ENCODE measurements around the gene TCF4. TPM values are rescaled to one million over a fixed set of nuclear protein-coding genes. Genes with fewer than 3 reads are reported as not detected.

TCF4 gene
- total and polyA plus RNA-seq, 2 experiments from 2014 or later = 77.7 to 89.2 TPM

DNA sequence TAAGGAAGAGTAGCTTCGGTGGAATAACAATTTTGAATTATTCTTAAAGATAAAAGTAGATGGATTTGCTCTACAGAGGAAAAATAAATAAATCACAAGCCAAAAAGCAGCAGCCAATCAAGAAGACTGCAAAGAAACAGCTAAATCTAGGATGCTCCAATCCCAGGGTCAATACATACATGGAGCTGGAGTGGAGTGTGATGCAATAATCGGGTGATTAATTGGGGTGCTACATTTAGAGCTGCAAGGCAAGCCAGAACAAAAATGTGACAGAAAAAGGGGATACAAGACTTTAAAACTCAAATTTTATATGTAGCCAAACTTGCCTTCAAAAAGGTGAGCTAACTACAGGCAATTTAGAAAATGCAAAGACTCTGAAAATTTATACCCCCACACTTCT, 215.8 kb downstream of the TCF4 start:
- no peak for TF ChIP-seq CREB1 (CRISPR knock-in tag; IDR thresholded peaks at IDR 0.05; ENCODE audit: low read depth)
- TF ChIP-seq ZNF114 (CRISPR knock-in tag; IDR thresholded peaks at IDR 0.05) = no peak
- TF ChIP-seq, protein P1, sequence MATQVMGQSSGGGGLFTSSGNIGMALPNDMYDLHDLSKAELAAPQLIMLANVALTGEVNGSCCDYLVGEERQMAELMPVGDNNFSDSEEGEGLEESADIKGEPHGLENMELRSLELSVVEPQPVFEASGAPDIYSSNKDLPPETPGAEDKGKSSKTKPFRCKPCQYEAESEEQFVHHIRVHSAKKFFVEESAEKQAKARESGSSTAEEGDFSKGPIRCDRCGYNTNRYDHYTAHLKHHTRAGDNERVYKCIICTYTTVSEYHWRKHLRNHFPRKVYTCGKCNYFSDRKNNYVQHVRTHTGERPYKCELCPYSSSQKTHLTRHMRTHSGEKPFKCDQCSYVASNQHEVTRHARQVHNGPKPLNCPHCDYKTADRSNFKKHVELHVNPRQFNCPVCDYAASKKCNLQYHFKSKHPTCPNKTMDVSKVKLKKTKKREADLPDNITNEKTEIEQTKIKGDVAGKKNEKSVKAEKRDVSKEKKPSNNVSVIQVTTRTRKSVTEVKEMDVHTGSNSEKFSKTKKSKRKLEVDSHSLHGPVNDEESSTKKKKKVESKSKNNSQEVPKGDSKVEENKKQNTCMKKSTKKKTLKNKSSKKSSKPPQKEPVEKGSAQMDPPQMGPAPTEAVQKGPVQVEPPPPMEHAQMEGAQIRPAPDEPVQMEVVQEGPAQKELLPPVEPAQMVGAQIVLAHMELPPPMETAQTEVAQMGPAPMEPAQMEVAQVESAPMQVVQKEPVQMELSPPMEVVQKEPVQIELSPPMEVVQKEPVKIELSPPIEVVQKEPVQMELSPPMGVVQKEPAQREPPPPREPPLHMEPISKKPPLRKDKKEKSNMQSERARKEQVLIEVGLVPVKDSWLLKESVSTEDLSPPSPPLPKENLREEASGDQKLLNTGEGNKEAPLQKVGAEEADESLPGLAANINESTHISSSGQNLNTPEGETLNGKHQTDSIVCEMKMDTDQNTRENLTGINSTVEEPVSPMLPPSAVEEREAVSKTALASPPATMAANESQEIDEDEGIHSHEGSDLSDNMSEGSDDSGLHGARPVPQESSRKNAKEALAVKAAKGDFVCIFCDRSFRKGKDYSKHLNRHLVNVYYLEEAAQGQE (IDR thresholded peaks at IDR 0.05; ENCODE audit: unreplicated experiment) = no peak
- no peak for TF ChIP-seq NANOG (IDR thresholded peaks at IDR 0.05; ENCODE audit: borderline replicate concordance)
- Mint-ChIP-seq H3K27ac (peak overlapping the region; percentile 22), H3K4me3 (no peak overlapping the region), H3K9me3 (no peaks in the 10 kb centered on the region; the same call in 2 of the 3 replicates), H3K27me3 (ENCODE audit: insufficient read depth, low read depth, poor library complexity) (peaks cover 9% of the 10 kb centered on the region), H3K4me1 (peaks cover 36% of the 10 kb centered on the region), H3K36me3 (ENCODE audit: low read depth) (peaks cover 7% of the 10 kb centered on the region; the same call in 2 of the 3 replicates)
- DNase-seq (ENCODE audit: low spot score) (no peak), ATAC-seq (no peak)
- Histone ChIP-seq H3K4me1 (ENCODE audit: insufficient read depth) (peaks cover 14% of the 10 kb centered on the region), H4K20me1 (replicated peaks; ENCODE audit: insufficient read depth) (no peaks in the 10 kb centered on the region), H3K36me3 (ENCODE audit: insufficient read depth) (no peaks in the 10 kb centered on the region), H3F3A (replicated peaks; ENCODE audit: low read depth) (no peaks in the 10 kb centered on the region), H3K79me2 (replicated peaks; ENCODE audit: insufficient read depth) (peaks cover 62% of the 10 kb centered on the region), H3K4me2 (no peak overlapping the region), H3K27ac (ENCODE audit: low read depth) (no peak overlapping the region), H3K4me3 (no peak overlapping the region), H3K9me2 (ENCODE audit: insufficient read depth) (no peaks in the 10 kb centered on the region), H2AFZ (no peak overlapping the region), H3K27me3 (ENCODE audit: insufficient read depth) (no peaks in the 10 kb centered on the region)

DNA sequence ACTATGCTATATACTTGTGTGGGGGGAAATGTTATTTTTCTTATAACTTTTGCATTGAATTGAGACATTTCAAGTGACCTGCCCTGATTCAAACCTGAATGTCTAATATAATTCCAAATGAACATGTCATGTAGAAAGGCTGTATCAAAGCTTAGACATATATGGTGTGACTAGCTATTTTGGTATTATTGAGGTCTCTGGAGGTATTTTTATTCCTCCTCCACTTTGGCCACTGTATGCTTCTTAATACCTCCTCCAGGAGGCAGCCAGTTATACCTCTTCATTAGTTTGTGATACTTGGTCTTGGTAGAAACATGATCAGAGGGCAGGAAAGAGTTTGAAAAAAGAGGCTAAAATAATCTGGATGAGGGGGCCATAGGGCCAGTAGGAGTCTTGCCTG, 217.1 kb downstream of the TCF4 start:
- Mint-ChIP-seq H3K4me3 (no peak overlapping the region), H3K4me1 (peaks cover 36% of the 10 kb centered on the region), H3K9me3 (no peaks in the 10 kb centered on the region; the same call in 2 of the 3 replicates), H3K27me3 (ENCODE audit: insufficient read depth, low read depth, poor library complexity) (peaks cover 5% of the 10 kb centered on the region), H3K36me3 (ENCODE audit: low read depth) (peaks cover 3% of the 10 kb centered on the region; the same call in 2 of the 3 replicates), H3K27ac (0 out of 2 replicates have a peak overlapping the region, but pooled peaks have one; percentile 21)
- H3K36me3 ChIP-seq (ENCODE audit: insufficient read depth) = no peaks in the 10 kb centered on the region
- H3K9me2 ChIP-seq (ENCODE audit: insufficient read depth) = no peaks in the 10 kb centered on the region
- H2AFZ ChIP-seq = no peak overlapping the region
- no peak overlapping the region for H3K4me2 ChIP-seq
- H4K20me1 ChIP-seq (replicated peaks; ENCODE audit: insufficient read depth) = no peaks in the 10 kb centered on the region
- no peaks in the 10 kb centered on the region for H3F3A ChIP-seq (replicated peaks; ENCODE audit: low read depth)
- DNase-seq (ENCODE audit: low spot score) = no peak
- no peak overlapping the region for H3K27ac ChIP-seq (ENCODE audit: low read depth)
- ATAC-seq = no peak
- peaks cover 14% of the 10 kb centered on the region for H3K4me1 ChIP-seq (ENCODE audit: insufficient read depth)
- H3K4me3 ChIP-seq = no peak overlapping the region
- no peaks in the 10 kb centered on the region for H3K27me3 ChIP-seq (ENCODE audit: insufficient read depth)
- H3K79me2 ChIP-seq (replicated peaks; ENCODE audit: insufficient read depth) = peaks cover 50% of the 10 kb centered on the region
- TF ChIP-seq CREB1 (CRISPR knock-in tag; IDR thresholded peaks at IDR 0.05; ENCODE audit: low read depth) (no peak), JUNB (IDR thresholded peaks at IDR 0.05; ENCODE audit: unreplicated experiment) (no peak), STAT1 (IDR thresholded peaks at IDR 0.05; ENCODE audit: unreplicated experiment) (no peak), NANOG (IDR thresholded peaks at IDR 0.05; ENCODE audit: borderline replicate concordance) (no peak)
- TF ChIP-seq, protein P2, sequence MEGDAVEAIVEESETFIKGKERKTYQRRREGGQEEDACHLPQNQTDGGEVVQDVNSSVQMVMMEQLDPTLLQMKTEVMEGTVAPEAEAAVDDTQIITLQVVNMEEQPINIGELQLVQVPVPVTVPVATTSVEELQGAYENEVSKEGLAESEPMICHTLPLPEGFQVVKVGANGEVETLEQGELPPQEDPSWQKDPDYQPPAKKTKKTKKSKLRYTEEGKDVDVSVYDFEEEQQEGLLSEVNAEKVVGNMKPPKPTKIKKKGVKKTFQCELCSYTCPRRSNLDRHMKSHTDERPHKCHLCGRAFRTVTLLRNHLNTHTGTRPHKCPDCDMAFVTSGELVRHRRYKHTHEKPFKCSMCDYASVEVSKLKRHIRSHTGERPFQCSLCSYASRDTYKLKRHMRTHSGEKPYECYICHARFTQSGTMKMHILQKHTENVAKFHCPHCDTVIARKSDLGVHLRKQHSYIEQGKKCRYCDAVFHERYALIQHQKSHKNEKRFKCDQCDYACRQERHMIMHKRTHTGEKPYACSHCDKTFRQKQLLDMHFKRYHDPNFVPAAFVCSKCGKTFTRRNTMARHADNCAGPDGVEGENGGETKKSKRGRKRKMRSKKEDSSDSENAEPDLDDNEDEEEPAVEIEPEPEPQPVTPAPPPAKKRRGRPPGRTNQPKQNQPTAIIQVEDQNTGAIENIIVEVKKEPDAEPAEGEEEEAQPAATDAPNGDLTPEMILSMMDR (conservative IDR thresholded peaks at IDR 0.05; ENCODE audit: low read depth in 2 of 2) = no peak
- TF ChIP-seq, protein P3, sequence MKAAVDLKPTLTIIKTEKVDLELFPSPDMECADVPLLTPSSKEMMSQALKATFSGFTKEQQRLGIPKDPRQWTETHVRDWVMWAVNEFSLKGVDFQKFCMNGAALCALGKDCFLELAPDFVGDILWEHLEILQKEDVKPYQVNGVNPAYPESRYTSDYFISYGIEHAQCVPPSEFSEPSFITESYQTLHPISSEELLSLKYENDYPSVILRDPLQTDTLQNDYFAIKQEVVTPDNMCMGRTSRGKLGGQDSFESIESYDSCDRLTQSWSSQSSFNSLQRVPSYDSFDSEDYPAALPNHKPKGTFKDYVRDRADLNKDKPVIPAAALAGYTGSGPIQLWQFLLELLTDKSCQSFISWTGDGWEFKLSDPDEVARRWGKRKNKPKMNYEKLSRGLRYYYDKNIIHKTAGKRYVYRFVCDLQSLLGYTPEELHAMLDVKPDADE (IDR thresholded peaks at IDR 0.05) = no peak
- TF ChIP-seq, protein P4, sequence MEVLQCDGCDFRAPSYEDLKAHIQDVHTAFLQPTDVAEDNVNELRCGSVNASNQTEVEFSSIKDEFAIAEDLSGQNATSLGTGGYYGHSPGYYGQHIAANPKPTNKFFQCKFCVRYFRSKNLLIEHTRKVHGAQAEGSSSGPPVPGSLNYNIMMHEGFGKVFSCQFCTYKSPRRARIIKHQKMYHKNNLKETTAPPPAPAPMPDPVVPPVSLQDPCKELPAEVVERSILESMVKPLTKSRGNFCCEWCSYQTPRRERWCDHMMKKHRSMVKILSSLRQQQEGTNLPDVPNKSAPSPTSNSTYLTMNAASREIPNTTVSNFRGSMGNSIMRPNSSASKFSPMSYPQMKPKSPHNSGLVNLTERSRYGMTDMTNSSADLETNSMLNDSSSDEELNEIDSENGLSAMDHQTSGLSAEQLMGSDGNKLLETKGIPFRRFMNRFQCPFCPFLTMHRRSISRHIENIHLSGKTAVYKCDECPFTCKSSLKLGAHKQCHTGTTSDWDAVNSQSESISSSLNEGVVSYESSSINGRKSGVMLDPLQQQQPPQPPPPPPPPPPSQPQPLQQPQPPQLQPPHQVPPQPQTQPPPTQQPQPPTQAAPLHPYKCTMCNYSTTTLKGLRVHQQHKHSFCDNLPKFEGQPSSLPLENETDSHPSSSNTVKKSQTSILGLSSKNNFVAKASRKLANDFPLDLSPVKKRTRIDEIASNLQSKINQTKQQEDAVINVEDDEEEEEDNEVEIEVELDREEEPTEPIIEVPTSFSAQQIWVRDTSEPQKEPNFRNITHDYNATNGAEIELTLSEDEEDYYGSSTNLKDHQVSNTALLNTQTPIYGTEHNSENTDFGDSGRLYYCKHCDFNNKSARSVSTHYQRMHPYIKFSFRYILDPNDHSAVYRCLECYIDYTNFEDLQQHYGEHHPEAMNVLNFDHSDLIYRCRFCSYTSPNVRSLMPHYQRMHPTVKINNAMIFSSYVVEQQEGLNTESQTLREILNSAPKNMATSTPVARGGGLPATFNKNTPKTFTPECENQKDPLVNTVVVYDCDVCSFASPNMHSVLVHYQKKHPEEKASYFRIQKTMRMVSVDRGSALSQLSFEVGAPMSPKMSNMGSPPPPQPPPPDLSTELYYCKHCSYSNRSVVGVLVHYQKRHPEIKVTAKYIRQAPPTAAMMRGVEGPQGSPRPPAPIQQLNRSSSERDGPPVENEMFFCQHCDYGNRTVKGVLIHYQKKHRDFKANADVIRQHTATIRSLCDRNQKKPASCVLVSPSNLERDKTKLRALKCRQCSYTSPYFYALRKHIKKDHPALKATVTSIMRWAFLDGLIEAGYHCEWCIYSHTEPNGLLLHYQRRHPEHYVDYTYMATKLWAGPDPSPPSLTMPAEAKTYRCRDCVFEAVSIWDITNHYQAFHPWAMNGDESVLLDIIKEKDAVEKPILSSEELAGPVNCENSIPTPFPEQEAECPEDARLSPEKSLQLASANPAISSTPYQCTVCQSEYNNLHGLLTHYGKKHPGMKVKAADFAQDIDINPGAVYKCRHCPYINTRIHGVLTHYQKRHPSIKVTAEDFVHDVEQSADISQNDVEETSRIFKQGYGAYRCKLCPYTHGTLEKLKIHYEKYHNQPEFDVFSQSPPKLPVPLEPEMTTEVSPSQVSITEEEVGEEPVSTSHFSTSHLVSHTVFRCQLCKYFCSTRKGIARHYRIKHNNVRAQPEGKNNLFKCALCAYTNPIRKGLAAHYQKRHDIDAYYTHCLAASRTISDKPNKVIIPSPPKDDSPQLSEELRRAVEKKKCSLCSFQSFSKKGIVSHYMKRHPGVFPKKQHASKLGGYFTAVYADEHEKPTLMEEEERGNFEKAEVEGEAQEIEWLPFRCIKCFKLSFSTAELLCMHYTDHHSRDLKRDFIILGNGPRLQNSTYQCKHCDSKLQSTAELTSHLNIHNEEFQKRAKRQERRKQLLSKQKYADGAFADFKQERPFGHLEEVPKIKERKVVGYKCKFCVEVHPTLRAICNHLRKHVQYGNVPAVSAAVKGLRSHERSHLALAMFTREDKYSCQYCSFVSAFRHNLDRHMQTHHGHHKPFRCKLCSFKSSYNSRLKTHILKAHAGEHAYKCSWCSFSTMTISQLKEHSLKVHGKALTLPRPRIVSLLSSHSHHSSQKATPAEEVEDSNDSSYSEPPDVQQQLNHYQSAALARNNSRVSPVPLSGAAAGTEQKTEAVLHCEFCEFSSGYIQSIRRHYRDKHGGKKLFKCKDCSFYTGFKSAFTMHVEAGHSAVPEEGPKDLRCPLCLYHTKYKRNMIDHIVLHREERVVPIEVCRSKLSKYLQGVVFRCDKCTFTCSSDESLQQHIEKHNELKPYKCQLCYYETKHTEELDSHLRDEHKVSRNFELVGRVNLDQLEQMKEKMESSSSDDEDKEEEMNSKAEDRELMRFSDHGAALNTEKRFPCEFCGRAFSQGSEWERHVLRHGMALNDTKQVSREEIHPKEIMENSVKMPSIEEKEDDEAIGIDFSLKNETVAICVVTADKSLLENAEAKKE (CRISPR knock-in tag; IDR thresholded peaks at IDR 0.05) = no peak

Data from GM23338 (cell line).